SJSA1 (cell line): ENCODE data around the gene EFEMP2. TPM values are rescaled to one million over a fixed set of nuclear protein-coding genes. Genes with fewer than 3 reads are reported as not detected.
A peak's percentile ranks its signal among the peaks of the same experiment; 100 is the strongest.

Experiments
- DNase-seq, 2 experiments: peaks; one replicate each; pipeline ENCODE4 v3.0.0-alpha.2; 2015 to 2020; ENCODE audit warnings: low spot score in 2 of 2, low read depth in 1 of 2
- H3K27ac ChIP-seq: fragments of 250-450 bp; sonication (Bioruptor Pico); 2 replicates; pipeline ENCODE4 v1.5.1; 2020; ENCODE audit warnings: mild to moderate bottlenecking, moderate library complexity
- H3K27me3 ChIP-seq: fragments of 250-450 bp; sonication (Bioruptor Pico); replicated peaks from 2 replicates; pipeline ENCODE4 v1.5.1; 2020; ENCODE audit warnings: mild to moderate bottlenecking, moderate library complexity
- H3K36me3 ChIP-seq: fragments of 250-450 bp; sonication (Bioruptor Pico); 2 replicates; pipeline ENCODE4 v1.5.1; 2020; ENCODE audit warnings: mild to moderate bottlenecking
- H3K4me1 ChIP-seq: fragments of 250-450 bp; sonication (Bioruptor Pico); replicated peaks from 2 replicates; pipeline ENCODE4 v1.6.1; 2021; ENCODE audit warnings: mild to moderate bottlenecking
- H3K4me3 ChIP-seq: fragments of 250-450 bp; sonication (Bioruptor Pico); 2 replicates; pipeline ENCODE4 v1.5.1; 2020; ENCODE audit warnings: mild to moderate bottlenecking
- H3K9me3 ChIP-seq: fragments of 250-450 bp; sonication (Bioruptor Pico); replicated peaks from 2 replicates; pipeline ENCODE4 v1.5.1; 2020; ENCODE audit warnings: mild to moderate bottlenecking
- total RNA-seq: library from RNA; depleted of rRNA; stranded (reverse); fragments of >200 nt; shearing (Covaris generic); gene quantifications from 2 replicates; pipeline ENCODE4 v1.2.3, GENCODE V29; 2014

Gene EFEMP2
- total RNA-seq, 1 experiment from 2014 or later: 194 TPM

GRCh38 chr11:65870706-65871681 lies 1.6 kb downstream of the EFEMP2 start:
- Histone ChIP-seq H3K4me3 (peak overlapping the region; percentile 68), H3K27me3 (no peaks in the 10 kb centered on the region), H3K27ac (peak overlapping the region; percentile 57; the same call in 1 of the 2 replicates), H3K36me3 (peaks cover 65% of the 10 kb centered on the region), H3K4me1 (peaks cover 35% of the 10 kb centered on the region), H3K9me3 (0 out of 2 replicates have a peak, but pooled peaks cover 3% of the 10 kb centered on the region)
- peak; percentile 26 to 59 for DNase-seq

GRCh38 chr11:65870307-65870658 lies 2.3 kb downstream of the EFEMP2 start:
- Histone ChIP-seq H3K4me3 (no peak overlapping the region), H3K4me1 (peaks cover 35% of the 10 kb centered on the region)

GRCh38 chr11:65869643-65870306 lies 2.8 kb downstream of the EFEMP2 start:
- peak in 1 of 2 experiments; percentile 56 for DNase-seq
- Histone ChIP-seq H3K36me3 (peaks cover 77% of the 10 kb centered on the region), H3K4me3 (no peak overlapping the region), H3K9me3 (0 out of 2 replicates have a peak, but pooled peaks cover 3% of the 10 kb centered on the region), H3K27ac (no peak overlapping the region), H3K4me1 (peaks cover 35% of the 10 kb centered on the region), H3K27me3 (no peaks in the 10 kb centered on the region)

More at GRCh38 chr11:65870307-65870658, 2.3 kb downstream of the EFEMP2 start:
- Histone ChIP-seq H3K27ac (no peak overlapping the region), H3K9me3 (0 out of 2 replicates have a peak, but pooled peaks cover 3% of the 10 kb centered on the region), H3K36me3 (peaks cover 72% of the 10 kb centered on the region), H3K27me3 (no peaks in the 10 kb centered on the region)
- peak in 1 of 2 experiments; percentile 63 for DNase-seq

GRCh38 chr11:65868907-65869306 lies 3.7 kb downstream of the EFEMP2 start:
- DNase-seq: no peak
- no peaks in the 10 kb centered on the region for H3K27me3 ChIP-seq
- H3K36me3 ChIP-seq: peaks cover 85% of the 10 kb centered on the region
- peaks cover 35% of the 10 kb centered on the region for H3K4me1 ChIP-seq
- no peak overlapping the region for H3K27ac ChIP-seq
- H3K9me3 ChIP-seq: 0 out of 2 replicates have a peak, but pooled peaks cover 3% of the 10 kb centered on the region
- no peak overlapping the region for H3K4me3 ChIP-seq

- DNase-seq: peak in 1 of 2 experiments; percentile 63
- no peak overlapping the region for H3K27ac ChIP-seq
- 0 out of 2 replicates have a peak, but pooled peaks cover 3% of the 10 kb centered on the region for H3K9me3 ChIP-seq
- H3K36me3 ChIP-seq: peaks cover 93% of the 10 kb centered on the region
- H3K27me3 ChIP-seq: no peaks in the 10 kb centered on the region
- no peak overlapping the region for H3K4me3 ChIP-seq
- peaks cover 29% of the 10 kb centered on the region for H3K4me1 ChIP-seq
Measured at GRCh38 chr11:65868076-65868667, 4.4 kb downstream of the EFEMP2 start.

- H3K36me3 ChIP-seq: peaks cover 97% of the 10 kb centered on the region
- no peak overlapping the region for H3K4me3 ChIP-seq
- peaks cover 25% of the 10 kb centered on the region for H3K4me1 ChIP-seq
- 0 out of 2 replicates have a peak, but pooled peaks cover 3% of the 10 kb centered on the region for H3K9me3 ChIP-seq
- DNase-seq: peak in 1 of 2 experiments; percentile 61
- H3K27ac ChIP-seq: no peak overlapping the region
- H3K27me3 ChIP-seq: no peaks in the 10 kb centered on the region
Measured at GRCh38 chr11:65867284-65868071, 5.1 kb downstream of the EFEMP2 start.

GRCh38 chr11:65866509-65867283 lies 5.9 kb downstream of the EFEMP2 start:
- Histone ChIP-seq H3K36me3 (peaks cover 100% of the 10 kb centered on the region), H3K27me3 (no peaks in the 10 kb centered on the region), H3K4me3 (no peak overlapping the region), H3K27ac (no peak overlapping the region), H3K4me1 (peaks cover 26% of the 10 kb centered on the region), H3K9me3 (no peaks in the 10 kb centered on the region)
- DNase-seq: peak in 1 of 2 experiments; percentile 57

GRCh38 chr11:65865550-65866172 lies 6.9 kb downstream of the EFEMP2 start:
- Histone ChIP-seq H3K36me3 (peaks cover 100% of the 10 kb centered on the region), H3K4me3 (no peak overlapping the region), H3K4me1 (peaks cover 20% of the 10 kb centered on the region), H3K9me3 (no peaks in the 10 kb centered on the region), H3K27me3 (no peaks in the 10 kb centered on the region), H3K27ac (no peak overlapping the region)
- peak in 1 of 2 experiments; percentile 52 for DNase-seq

GRCh38 chr11:65864706-65865471 lies 7.7 kb downstream of the EFEMP2 start:
- Histone ChIP-seq H3K27me3 (no peaks in the 10 kb centered on the region), H3K4me1 (peaks cover 15% of the 10 kb centered on the region), H3K36me3 (peaks cover 95% of the 10 kb centered on the region), H3K9me3 (no peaks in the 10 kb centered on the region), H3K27ac (no peak overlapping the region), H3K4me3 (no peak overlapping the region)
- DNase-seq: peak in 1 of 2 experiments; percentile 52

GRCh38 chr11:65863889-65864705 lies 8.5 kb downstream of the EFEMP2 start:
- no peak overlapping the region for H3K27ac ChIP-seq
- no peaks in the 10 kb centered on the region for H3K9me3 ChIP-seq
- no peaks in the 10 kb centered on the region for H3K27me3 ChIP-seq
- peaks cover 18% of the 10 kb centered on the region for H3K4me1 ChIP-seq
- DNase-seq: peak; percentile 1 to 56
- H3K36me3 ChIP-seq: peaks cover 87% of the 10 kb centered on the region
- H3K4me3 ChIP-seq: no peak overlapping the region
